Glutamatergic neuron (in vitro differentiated cells): ENCODE data around the gene STX5. TPM values are rescaled to one million over a fixed set of nuclear protein-coding genes. Genes with fewer than 3 reads are reported as not detected.
A peak's percentile ranks its signal among the peaks of the same experiment; 100 is the strongest.

Source experiments
- DNase-seq: peaks from one replicate; pipeline ENCODE4 v3.0.0; 2022
- H3K27ac Mint-ChIP-seq: one replicate; pipeline ENCODE4 v1.8.0; 2020; ENCODE audit warnings: mild to moderate bottlenecking, mixed read lengths, inconsistent platforms; ENCODE audit not compliant: unreplicated experiment
- H3K27me3 Mint-ChIP-seq: one replicate; pipeline ENCODE4 v1.8.0; 2020; ENCODE audit warnings: mild to moderate bottlenecking, moderate library complexity, mixed read lengths, inconsistent platforms; ENCODE audit not compliant: unreplicated experiment
- H3K36me3 Mint-ChIP-seq: one replicate; pipeline ENCODE4 v1.8.0; 2020; ENCODE audit warnings: mild to moderate bottlenecking, mixed read lengths, inconsistent platforms; ENCODE audit not compliant: unreplicated experiment
- H3K4me1 Mint-ChIP-seq: one replicate; pipeline ENCODE4 v1.8.0; 2020; ENCODE audit warnings: mild to moderate bottlenecking, low read depth, mixed read lengths, inconsistent platforms; ENCODE audit not compliant: unreplicated experiment
- H3K4me3 Mint-ChIP-seq: one replicate; pipeline ENCODE4 v1.8.0; 2020; ENCODE audit warnings: mild to moderate bottlenecking, mixed read lengths, inconsistent platforms; ENCODE audit not compliant: unreplicated experiment
- H3K9me3 Mint-ChIP-seq: one replicate; pipeline ENCODE4 v1.8.0; 2020; ENCODE audit warnings: mild to moderate bottlenecking, moderate library complexity, mixed read lengths, inconsistent platforms; ENCODE audit not compliant: unreplicated experiment
- total RNA-seq: library from RNA; stranded (reverse); fragmentation: NEBNext Ultra II Directional; extraction: Animal tissue kit (Norgen Biotek cat#: 25700); gene quantifications from one replicate; pipeline ENCODE4 v1.2.1, GENCODE V29; 2021; ENCODE audit not compliant: unreplicated experiment
- TF ChIP-seq, protein P1 (sequence below): fragments of 200-600 bp; sonication (generic); IDR thresholded peaks from one replicate; pipeline ENCODE4 v1.5.0; 2021; ENCODE audit not compliant: partially characterized antibody, unreplicated experiment

The STX5 gene
- total RNA-seq, 1 donor from 2014 or later, result 40.7 TPM

DNA sequence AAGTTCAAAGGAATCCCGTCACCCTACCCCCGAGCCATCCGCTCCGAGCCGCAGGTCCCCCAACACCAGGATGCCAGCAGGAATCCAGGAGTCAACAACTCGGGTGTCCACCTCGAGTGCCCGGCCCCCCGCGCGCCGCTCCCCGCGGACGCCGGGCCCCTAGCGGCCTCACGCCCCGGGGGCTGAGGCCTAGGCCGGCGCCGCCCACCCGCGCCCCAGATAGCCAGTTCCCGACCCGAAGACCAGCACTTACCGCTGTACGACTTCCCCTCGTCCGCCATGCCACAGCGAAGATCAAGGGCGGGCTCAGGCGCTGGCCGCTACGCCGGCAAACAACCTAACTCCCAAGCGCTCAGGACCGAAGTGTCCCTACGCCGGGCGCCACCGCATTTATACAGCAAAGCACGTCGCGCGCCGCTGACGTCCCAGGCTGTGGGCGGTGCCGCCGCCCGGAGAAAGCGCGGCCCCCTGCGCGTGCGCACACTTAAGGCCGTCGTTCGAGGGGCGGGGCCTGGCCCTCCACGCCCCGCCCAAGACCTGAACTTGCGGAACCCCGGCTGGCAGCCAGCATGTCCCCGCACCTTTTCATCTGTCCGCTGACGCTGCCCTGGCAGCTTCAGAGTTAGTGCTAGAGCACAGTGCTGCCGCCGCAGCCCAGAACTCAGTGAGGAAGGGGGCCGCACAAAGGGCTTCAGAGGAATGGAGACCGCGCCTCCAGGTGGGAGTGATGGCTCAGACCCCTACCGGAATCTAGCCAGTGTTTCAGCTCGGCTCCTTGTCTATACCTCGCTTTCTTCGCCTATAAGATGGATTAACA, 26.6 kb downstream of the STX5 start, which contains the start of gene NXF1:
TSS of gene NXF1 (minus strand) at position 365 of the 817 bp plus-strand sequence. CDS start at position 281, 84 bp downstream.
- TF ChIP-seq, protein P1, sequence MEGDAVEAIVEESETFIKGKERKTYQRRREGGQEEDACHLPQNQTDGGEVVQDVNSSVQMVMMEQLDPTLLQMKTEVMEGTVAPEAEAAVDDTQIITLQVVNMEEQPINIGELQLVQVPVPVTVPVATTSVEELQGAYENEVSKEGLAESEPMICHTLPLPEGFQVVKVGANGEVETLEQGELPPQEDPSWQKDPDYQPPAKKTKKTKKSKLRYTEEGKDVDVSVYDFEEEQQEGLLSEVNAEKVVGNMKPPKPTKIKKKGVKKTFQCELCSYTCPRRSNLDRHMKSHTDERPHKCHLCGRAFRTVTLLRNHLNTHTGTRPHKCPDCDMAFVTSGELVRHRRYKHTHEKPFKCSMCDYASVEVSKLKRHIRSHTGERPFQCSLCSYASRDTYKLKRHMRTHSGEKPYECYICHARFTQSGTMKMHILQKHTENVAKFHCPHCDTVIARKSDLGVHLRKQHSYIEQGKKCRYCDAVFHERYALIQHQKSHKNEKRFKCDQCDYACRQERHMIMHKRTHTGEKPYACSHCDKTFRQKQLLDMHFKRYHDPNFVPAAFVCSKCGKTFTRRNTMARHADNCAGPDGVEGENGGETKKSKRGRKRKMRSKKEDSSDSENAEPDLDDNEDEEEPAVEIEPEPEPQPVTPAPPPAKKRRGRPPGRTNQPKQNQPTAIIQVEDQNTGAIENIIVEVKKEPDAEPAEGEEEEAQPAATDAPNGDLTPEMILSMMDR, result no peak
- Mint-ChIP-seq H3K4me3 (peak within 1 kb of the TSS; percentile 99), H3K9me3 (peaks cover 11% of the 10 kb centered on the region), H3K27me3 (peaks cover 7% of the 10 kb centered on the region), H3K36me3 (no peaks in the 10 kb centered on the region), H3K4me1 (peaks cover 14% of the 10 kb centered on the region), H3K27ac (peak within 1 kb of the TSS; percentile 97)
- DNase-seq, result peak; percentile 96

DNA sequence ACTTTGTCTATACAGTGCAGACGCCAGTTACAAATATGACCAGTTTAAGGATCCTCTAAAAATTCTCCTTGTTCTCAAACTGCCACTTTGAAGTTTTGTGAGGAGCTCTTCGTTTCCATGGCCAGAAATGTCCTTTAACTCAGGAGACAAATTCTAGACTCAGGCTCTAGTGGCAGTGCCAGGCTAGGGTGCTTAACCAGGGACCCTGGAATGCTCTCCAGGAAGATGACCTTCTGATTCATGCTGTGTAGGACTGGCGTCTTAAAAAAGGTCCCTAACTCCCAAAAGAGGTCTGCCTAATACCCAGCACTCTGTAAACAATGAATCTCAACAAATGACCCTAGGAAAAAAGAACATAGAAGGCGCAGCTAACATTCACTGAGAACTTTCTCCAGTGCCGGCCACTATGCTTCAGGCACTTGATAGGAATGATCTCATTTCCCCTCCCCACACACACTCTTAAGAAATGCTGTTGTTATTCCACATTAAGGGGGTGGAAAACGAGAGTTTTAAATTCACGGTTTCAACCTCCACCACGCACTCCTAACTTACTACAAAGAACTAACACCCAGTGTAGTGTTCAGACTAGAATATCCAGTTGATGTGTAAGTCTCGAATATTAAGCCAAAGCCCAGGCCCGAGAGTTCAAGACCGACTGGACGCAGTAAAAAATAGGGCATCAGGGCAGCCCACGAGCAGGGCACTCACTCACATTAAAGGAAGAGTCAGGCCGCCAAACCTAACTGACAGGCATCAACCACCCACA, 27.4 kb downstream of the STX5 start:
- H3K4me1 Mint-ChIP-seq, result peaks cover 14% of the 10 kb centered on the region
- peaks cover 11% of the 10 kb centered on the region for H3K9me3 Mint-ChIP-seq
- H3K27me3 Mint-ChIP-seq, result peaks cover 7% of the 10 kb centered on the region
- TF ChIP-seq, protein P1, result no peak
- peak overlapping the region; percentile 99 for H3K4me3 Mint-ChIP-seq
- H3K36me3 Mint-ChIP-seq, result no peaks in the 10 kb centered on the region
- H3K27ac Mint-ChIP-seq, result peak overlapping the region; percentile 95
- no peak for DNase-seq

DNA sequence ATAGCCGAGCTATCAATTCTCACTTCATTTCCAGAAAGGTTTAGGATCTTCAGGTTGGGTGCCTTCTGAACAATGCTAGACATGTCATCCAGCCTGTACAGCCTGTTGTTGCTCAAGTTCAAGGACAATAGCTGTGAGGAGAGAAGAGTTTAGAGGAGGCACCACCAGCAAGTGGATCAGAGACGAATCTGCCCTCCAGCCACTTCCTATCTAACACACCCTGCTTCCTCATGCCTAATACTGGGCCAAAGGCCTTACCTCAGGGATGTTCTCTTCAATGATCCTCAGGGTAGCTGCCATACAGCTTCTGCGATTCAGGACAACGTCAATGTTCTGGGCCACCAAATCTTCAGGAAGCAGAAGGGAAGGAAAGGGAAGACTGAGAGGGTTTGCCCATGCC, 30.8 kb downstream of the STX5 start:
- Mint-ChIP-seq H3K4me3 (no peak overlapping the region), H3K9me3 (peaks cover 5% of the 10 kb centered on the region), H3K36me3 (no peaks in the 10 kb centered on the region), H3K27me3 (peaks cover 7% of the 10 kb centered on the region), H3K4me1 (peaks cover 7% of the 10 kb centered on the region), H3K27ac (no peak overlapping the region)
- DNase-seq, result no peak
- TF ChIP-seq, protein P1, result no peak

DNA sequence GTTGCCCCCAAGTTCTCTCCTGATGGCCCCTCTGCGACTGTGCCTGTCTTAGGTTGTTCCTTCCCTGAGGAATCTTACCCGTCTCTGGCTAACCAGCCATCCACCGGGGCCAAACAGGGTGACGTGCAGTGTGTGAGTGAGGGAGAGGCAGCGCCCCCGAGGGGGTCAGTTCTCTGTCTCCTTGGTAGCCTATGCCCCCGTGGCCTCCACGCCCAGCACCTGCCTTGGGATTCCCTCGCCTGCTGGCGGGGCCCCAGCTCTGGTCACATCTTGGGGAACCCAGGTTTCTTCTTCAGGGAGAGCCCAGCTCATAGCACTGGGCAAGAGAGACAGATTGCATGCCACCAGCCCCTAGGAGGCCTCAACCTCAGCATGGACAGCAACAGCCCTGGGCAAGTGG, 32.4 kb downstream of the STX5 start:
- Mint-ChIP-seq H3K27me3 (peaks cover 2% of the 10 kb centered on the region), H3K36me3 (no peaks in the 10 kb centered on the region), H3K9me3 (peaks cover under 1% of the 10 kb centered on the region), H3K4me1 (peaks cover 7% of the 10 kb centered on the region), H3K4me3 (no peak overlapping the region), H3K27ac (no peak overlapping the region)
- DNase-seq, result no peak
- TF ChIP-seq, protein P1, result no peak
